ENCODE results near the gene GNG2. TPM values are rescaled to one million over a fixed set of nuclear protein-coding genes. Genes with fewer than 3 reads are reported as not detected.

The GNG2 gene
- total and polyA plus RNA-seq, 2 of the 8 experiments (the other 6 are each of a cell fraction or from before 2014, with no cell fraction given) = 8.2 to 17.9 TPM

DNA sequence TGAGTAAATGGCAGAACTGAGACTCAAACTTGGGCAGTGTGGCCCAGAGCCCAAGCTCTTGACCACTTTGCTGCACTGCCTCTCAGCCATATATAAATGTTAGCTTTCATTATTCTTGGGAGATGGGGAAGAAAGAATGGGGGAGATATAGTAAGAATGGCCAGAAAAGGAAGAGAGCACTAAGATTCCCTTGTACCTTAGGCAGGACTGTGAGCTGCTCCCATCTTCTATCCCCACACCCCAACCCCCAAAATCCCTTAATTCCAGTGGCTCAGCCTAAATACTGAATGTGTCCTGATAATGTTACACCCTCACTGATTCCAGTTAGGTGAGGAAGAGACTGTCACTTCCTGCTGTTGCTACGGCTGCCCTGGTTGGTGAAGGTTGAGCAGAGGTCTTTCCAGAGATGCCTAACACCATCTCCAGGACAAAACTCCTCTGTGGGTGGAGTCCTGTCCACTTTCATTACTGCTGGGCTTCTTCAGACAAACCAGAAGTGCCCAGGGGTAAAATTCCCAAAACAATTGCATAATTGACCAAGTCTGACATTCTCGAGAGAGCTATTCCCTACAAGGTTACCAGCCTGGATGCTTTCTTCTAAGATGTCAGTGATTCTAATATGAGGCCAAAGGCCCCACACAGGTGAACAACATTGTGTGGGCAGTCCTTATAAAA, 51.8 kb downstream of the GNG2 start:
- Histone ChIP-seq H2AK5ac (ENCODE audit: low read depth, low read length) (no peak overlapping the region), H3K56ac (replicated peaks; ENCODE audit: insufficient read length, low read depth, low read length) (no peak overlapping the region), H3K36me3 (ENCODE audit: control insufficient read depth in 2 of 4, insufficient read depth in 4 of 4, low read length in 3 of 4) (no peaks in the 10 kb centered on the region), H2AFZ (ENCODE audit: low read length) (no peak overlapping the region), H2BK120ac (replicated peaks; ENCODE audit: low read depth, low read length) (no peak overlapping the region), H3K14ac (ENCODE audit: insufficient read length) (no peak overlapping the region), H2BK12ac (ENCODE audit: low read depth, low read length) (no peak overlapping the region), H3K18ac (ENCODE audit: extremely low read depth, low read length) (no peak overlapping the region), H3K4me2 (ENCODE audit: insufficient read depth in 1 of 2, low read depth in 2 of 2, low read length in 2 of 2) (no peak overlapping the region), H2BK20ac (ENCODE audit: low read length) (no peak overlapping the region), H3K23ac (ENCODE audit: insufficient read length) (no peak overlapping the region), H3K23me2 (ENCODE audit: low read depth, low read length) (no peaks in the 10 kb centered on the region), H3K4me1 (replicated peaks in 1 of 4; ENCODE audit: control insufficient read depth in 3 of 4, insufficient read depth in 4 of 4, low read length in 3 of 4) (peaks cover 0 to 2% (median 0%) of the 10 kb centered on the region in 4 experiments; a peak in 1 of 7 replicates), H2BK15ac (ENCODE audit: low read length) (no peak overlapping the region), H2BK5ac (ENCODE audit: low read depth, low read length) (no peak overlapping the region), H4K5ac (ENCODE audit: insufficient read length, low read depth, low read length) (no peak overlapping the region), H3K27me3 (replicated peaks in 1 of 4; ENCODE audit: control insufficient read depth in 3 of 4, extremely low read depth in 1 of 4, insufficient read depth in 3 of 4, low read length in 3 of 4) (no peaks in the 10 kb centered on the region), H4K91ac (replicated peaks; ENCODE audit: insufficient read length, low read length) (no peak overlapping the region), H3K4me3 (ENCODE audit: extremely low read depth in 1 of 4, insufficient read depth in 2 of 4, low read depth in 3 of 4, low read length in 4 of 4) (no peak overlapping the region), H3K27ac (ENCODE audit: low read depth, low read length) (no peak overlapping the region), H3K79me2 (ENCODE audit: control insufficient read depth in 1 of 2, insufficient read depth in 2 of 2, low read length in 2 of 2) (no peaks in the 10 kb centered on the region), H4K20me1 (replicated peaks in 1 of 2; ENCODE audit: control insufficient read depth in 1 of 2, insufficient read depth in 2 of 2, low read length in 2 of 2) (no peaks in the 10 kb centered on the region), H3K4ac (replicated peaks; ENCODE audit: insufficient read length, low read depth, low read length) (no peak overlapping the region), H3K79me1 (ENCODE audit: low read depth, low read length) (no peaks in the 10 kb centered on the region), H3K9ac (replicated peaks in 1 of 4; ENCODE audit: extremely low read depth in 1 of 4, low read depth in 3 of 4, low read length in 3 of 4) (no peak overlapping the region), H4K8ac (ENCODE audit: extremely low read depth, insufficient read depth, low read length) (no peak overlapping the region), H3K9me3 (ENCODE audit: insufficient read depth in 2 of 2, low read depth in 1 of 2, low read length in 1 of 2) (no peaks in the 10 kb centered on the region)
- POLR2A ChIA-PET (ENCODE audit: partially characterized antibody) = no interaction called here
- DNase-seq (ENCODE audit: low read depth in 1 of 2, low spot score in 2 of 2) (no peak), FAIRE-seq (no peak)
- 89% methylated on average over 2 of the region's 2 CpGs; no CpG with 5 or more reads in 1 of the 2 experiments for WGBS, 2 experiments (ENCODE audit: extremely low coverage in 1 of 2, insufficient coverage in 1 of 2, insufficient read length in 1 of 2, insufficient replicate concordance in 2 of 2, low coverage in 1 of 2, low lambda C conversion rate in 2 of 2, missing lambda C conversion rate in 1 of 2)
- CTCF ChIA-PET (ENCODE audit: partially characterized antibody) = interaction anchor here (0.6 to 2.2 kb wide), 5 partner anchors 9 to 745 kb away, joined by 3 to 8 read pairs (median 3); no protein-coding TSS in a partner anchor
- TF ChIP-seq CEBPB (IDR thresholded peaks at IDR 0.05; ENCODE audit: low read depth, low read length) (no peak), GTF2F1 (IDR thresholded peaks at IDR 0.05; ENCODE audit: borderline replicate concordance, low read depth, low read length) (no peak), JUN (IDR thresholded peaks at IDR 0.05; ENCODE audit: low read depth, low read length) (no peak), KDM5A (IDR thresholded peaks at IDR 0.05; ENCODE audit: low read length) (no peak), RXRA (IDR thresholded peaks at IDR 0.05; ENCODE audit: insufficient read depth, low read depth, low read length) (no peak), POLR2A (IDR thresholded peaks at IDR 0.05; ENCODE audit: control extremely low read depth in 1 of 2, low read depth in 2 of 2, low read length in 2 of 2) (no peak), SP1 (IDR thresholded peaks at IDR 0.05; ENCODE audit: low read depth, low read length) (no peak), TAF1 (IDR thresholded peaks at IDR 0.05; ENCODE audit: low read depth, low read length) (no peak)
